ENCODE results near the gene NOS3. TPM values are rescaled to one million over a fixed set of nuclear protein-coding genes. Genes with fewer than 3 reads are reported as not detected.

Gene NOS3
- total RNA-seq, 4 donors from 2014 or later: 1.4 to 10.8 (median 4.2) TPM

DNA sequence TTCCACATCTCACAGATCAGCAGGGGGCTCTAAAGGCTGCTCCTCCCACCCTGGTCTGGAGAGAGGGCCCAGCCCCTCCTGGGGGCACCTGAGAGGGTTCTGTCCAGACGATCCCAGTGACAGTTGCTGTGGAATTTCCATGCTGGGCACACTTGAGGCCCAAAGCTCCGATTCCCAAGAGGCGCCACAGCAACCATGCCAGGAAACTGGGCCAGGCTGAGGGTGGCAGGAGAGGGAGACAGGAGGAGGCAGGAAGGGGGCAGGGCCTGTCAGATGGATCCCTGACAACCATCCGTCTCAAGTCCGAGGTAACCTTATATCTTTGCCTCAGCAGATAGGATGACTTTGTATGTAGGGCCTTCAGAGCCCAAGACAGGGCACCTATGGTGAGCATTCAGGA, 4.3 kb upstream of the NOS3 start:
- intact Hi-C loops (cut with DNase I; ENCODE audit: low total_unique reads): loop anchor here (10.0 kb wide), 1 partner anchor 212 kb away; no protein-coding TSS in a partner anchor
- no peak for TF ChIP-seq CTCF (IDR thresholded peaks at IDR 0.05 in 4 of 5, conservative IDR thresholded peaks at IDR 0.05 in 1 of 5)
- TF ChIP-seq POLR2A (IDR thresholded peaks at IDR 0.05): no peak
- Histone ChIP-seq H3K9me3 (no peaks in the 10 kb centered on the region), H3K4me3 (no peak overlapping the region), H3K27ac (no peak overlapping the region), H3K36me3 (no peaks in the 10 kb centered on the region), H3K4me1 (peaks cover 0 to 7% of the 10 kb centered on the region in 2 donors), H3K27me3 (peaks cover 2 to 5% (median 3%) of the 10 kb centered on the region in 3 donors)
- DNase-seq (no peak), ATAC-seq (no peak)
- in situ Hi-C loops (cut with MboI; ENCODE audit: low sequenced_read_pairs in 4 of 4): loop anchor here (5.0 to 25.0 kb wide), 4 partner anchors 82 to 199 kb away; no protein-coding TSS in a partner anchor

- H3K27ac ChIP-seq: peak overlapping the region in 3 of 4 donors; percentile 34 to 57 (median 35)
- H3K4me1 ChIP-seq: peaks cover 0 to 7% of the 10 kb centered on the region in 2 donors
- in situ Hi-C loops (cut with MboI; ENCODE audit: low sequenced_read_pairs in 4 of 4): loop anchor here (5.0 to 25.0 kb wide), 4 partner anchors 84 to 201 kb away; no protein-coding TSS in a partner anchor
- H3K9me3 ChIP-seq: no peaks in the 10 kb centered on the region
- H3K27me3 ChIP-seq: peaks cover 0 to 3% (median 0%) of the 10 kb centered on the region in 3 donors
- H3K36me3 ChIP-seq: no peaks in the 10 kb centered on the region
- H3K4me3 ChIP-seq: no peak overlapping the region
- TF ChIP-seq POLR2A (IDR thresholded peaks at IDR 0.05) (no peak), CTCF (IDR thresholded peaks at IDR 0.05 in 4 of 5, conservative IDR thresholded peaks at IDR 0.05 in 1 of 5) (peak; percentile 65 to 94 (median 83))
- DNase-seq (no peak), ATAC-seq (peak; percentile 48 to 55)
- intact Hi-C loops (cut with DNase I; ENCODE audit: low total_unique reads): loop anchor here (1.0 to 10.0 kb wide), 3 partner anchors 25 to 214 kb away; no protein-coding TSS in a partner anchor
Observed at GRCh38 chr7:150988230-150989226, 2.3 kb upstream of the NOS3 start.

GRCh38 chr7:150989456-150989855, 1.4 kb upstream of the NOS3 start:
- peak overlapping the region in 3 of 4 donors; percentile 34 to 57 (median 35) for H3K27ac ChIP-seq
- ATAC-seq (no peak), DNase-seq (no peak)
- TF ChIP-seq POLR2A (IDR thresholded peaks at IDR 0.05) (no peak), CTCF (IDR thresholded peaks at IDR 0.05 in 4 of 5, conservative IDR thresholded peaks at IDR 0.05 in 1 of 5) (no peak)
- in situ Hi-C loops (cut with MboI; ENCODE audit: low sequenced_read_pairs in 4 of 4): loop anchor here (5.0 to 25.0 kb wide), 4 partner anchors 85 to 202 kb away; no protein-coding TSS in a partner anchor
- no peak overlapping the region for H3K4me3 ChIP-seq
- H3K36me3 ChIP-seq: no peaks in the 10 kb centered on the region
- peaks cover 0 to 7% of the 10 kb centered on the region in 2 donors for H3K4me1 ChIP-seq
- H3K27me3 ChIP-seq: peaks cover 0 to 3% (median 0%) of the 10 kb centered on the region in 3 donors
- intact Hi-C loops (cut with DNase I; ENCODE audit: low total_unique reads): loop anchor here (10.0 kb wide), 1 partner anchor 215 kb away; no protein-coding TSS in a partner anchor
- no peaks in the 10 kb centered on the region for H3K9me3 ChIP-seq

DNA sequence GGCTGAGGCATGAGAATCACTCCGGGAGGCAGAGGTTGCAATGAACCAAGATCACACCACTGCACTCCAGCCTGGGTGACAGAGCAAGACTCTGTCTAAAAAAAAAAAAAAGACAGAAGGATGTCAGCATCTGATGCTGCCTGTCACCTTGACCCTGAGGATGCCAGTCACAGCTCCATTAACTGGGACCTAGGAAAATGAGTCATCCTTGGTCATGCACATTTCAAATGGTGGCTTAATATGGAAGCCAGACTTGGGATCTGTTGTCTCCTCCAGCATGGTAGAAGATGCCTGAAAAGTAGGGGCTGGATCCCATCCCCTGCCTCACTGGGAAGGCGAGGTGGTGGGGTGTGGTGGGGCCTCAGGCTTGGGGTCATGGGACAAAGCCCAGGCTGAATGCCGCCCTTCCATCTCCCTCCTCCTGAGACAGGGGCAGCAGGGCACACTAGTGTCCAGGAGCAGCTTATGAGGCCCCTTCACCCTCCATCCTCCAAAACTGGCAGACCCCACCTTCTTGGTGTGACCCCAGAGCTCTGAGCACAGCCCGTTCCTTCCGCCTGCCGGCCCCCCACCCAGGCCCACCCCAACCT, 1.3 kb downstream of the NOS3 start:
- Histone ChIP-seq H3K36me3 (no peaks in the 10 kb centered on the region), H3K27me3 (peaks cover 0 to 8% (median 0%) of the 10 kb centered on the region in 3 donors), H3K4me1 (peaks cover 0 to 7% of the 10 kb centered on the region in 2 donors), H3K9me3 (no peaks in the 10 kb centered on the region), H3K27ac (peak overlapping the region in 3 of 4 donors; percentile 58 to 62 (median 62)), H3K4me3 (no peak overlapping the region)
- in situ Hi-C loops (cut with MboI; ENCODE audit: low sequenced_read_pairs in 4 of 4): loop anchor here in 3 of 4 donors (25.0 kb wide), 1 partner anchor 205 kb away; no protein-coding TSS in a partner anchor
- intact Hi-C loops (cut with DNase I; ENCODE audit: low total_unique reads): no loop called here
- no peak for ATAC-seq
- no peak for DNase-seq
- no peak for TF ChIP-seq POLR2A (IDR thresholded peaks at IDR 0.05)
- no peak for TF ChIP-seq CTCF (IDR thresholded peaks at IDR 0.05 in 4 of 5, conservative IDR thresholded peaks at IDR 0.05 in 1 of 5)
